ENCODE measurements around the gene ROBO3. TPM values are rescaled to one million over a fixed set of nuclear protein-coding genes. Genes with fewer than 3 reads are reported as not detected.

ROBO3 gene
- total and polyA plus RNA-seq, 9 donors, result 15.9 to 33.6 (median 25.9) TPM

- DNase-seq, result no peak
- Histone ChIP-seq H3K36me3 (ENCODE audit: control insufficient read depth, insufficient read depth, low read length) (peaks cover 19% of the 10 kb centered on the region), H3K4me1 (ENCODE audit: control insufficient read depth, insufficient read depth, low read length) (peaks cover 20% of the 10 kb centered on the region), H3K9me3 (replicated peaks; ENCODE audit: control insufficient read depth, low read depth, low read length) (no peaks in the 10 kb centered on the region), H3K4me3 (ENCODE audit: low read length) (no peak overlapping the region), H3K27ac (ENCODE audit: low read length) (no peak overlapping the region), H3K27me3 (ENCODE audit: control insufficient read depth, insufficient read depth, low read length) (no peaks in the 10 kb centered on the region)
- WGBS (ENCODE audit: insufficient coverage), result 67% methylated on average over 7 of the region's 11 CpGs
Observed at GRCh38 chr11:124882339-124883071, 17.3 kb downstream of the ROBO3 start.

- no peaks in the 10 kb centered on the region for H3K27me3 ChIP-seq (ENCODE audit: control insufficient read depth, insufficient read depth, low read length)
- no CpG with 5 or more reads among the region's 1 CpG for WGBS (ENCODE audit: insufficient coverage)
Observed at GRCh38 chr11:124884340-124884739, 19.1 kb downstream of the ROBO3 start.

GRCh38 chr11:124884869-124885479 is 19.7 kb downstream of the ROBO3 start:
- no peak for DNase-seq
- Histone ChIP-seq H3K36me3 (ENCODE audit: control insufficient read depth, insufficient read depth, low read length) (peaks cover 19% of the 10 kb centered on the region), H3K4me3 (ENCODE audit: low read length) (no peak overlapping the region), H3K27ac (ENCODE audit: low read length) (no peak overlapping the region), H3K9me3 (replicated peaks; ENCODE audit: control insufficient read depth, low read depth, low read length) (no peaks in the 10 kb centered on the region), H3K27me3 (ENCODE audit: control insufficient read depth, insufficient read depth, low read length) (no peaks in the 10 kb centered on the region), H3K4me1 (ENCODE audit: control insufficient read depth, insufficient read depth, low read length) (peaks cover 23% of the 10 kb centered on the region)
- 100% methylated on average over 1 of the region's 5 CpGs for WGBS (ENCODE audit: insufficient coverage)

More at GRCh38 chr11:124884340-124884739, 19.1 kb downstream of the ROBO3 start:
- no peak for DNase-seq
- Histone ChIP-seq H3K9me3 (replicated peaks; ENCODE audit: control insufficient read depth, low read depth, low read length) (no peaks in the 10 kb centered on the region), H3K27ac (ENCODE audit: low read length) (no peak overlapping the region), H3K4me3 (ENCODE audit: low read length) (no peak overlapping the region), H3K36me3 (ENCODE audit: control insufficient read depth, insufficient read depth, low read length) (peaks cover 19% of the 10 kb centered on the region), H3K4me1 (ENCODE audit: control insufficient read depth, insufficient read depth, low read length) (peaks cover 18% of the 10 kb centered on the region)

GRCh38 chr11:124886476-124886875 is 21.2 kb downstream of the ROBO3 start:
- 96% methylated on average over 5 of the region's 11 CpGs for WGBS (ENCODE audit: insufficient coverage)
- H3K9me3 ChIP-seq (replicated peaks; ENCODE audit: control insufficient read depth, low read depth, low read length), result no peaks in the 10 kb centered on the region
- DNase-seq, result no peak
- H3K27ac ChIP-seq (ENCODE audit: low read length), result no peak overlapping the region
- no peak overlapping the region for H3K4me3 ChIP-seq (ENCODE audit: low read length)
- H3K27me3 ChIP-seq (ENCODE audit: control insufficient read depth, insufficient read depth, low read length), result no peaks in the 10 kb centered on the region
- H3K36me3 ChIP-seq (ENCODE audit: control insufficient read depth, insufficient read depth, low read length), result peaks cover 17% of the 10 kb centered on the region
- peaks cover 33% of the 10 kb centered on the region for H3K4me1 ChIP-seq (ENCODE audit: control insufficient read depth, insufficient read depth, low read length)

GRCh38 chr11:124886978-124887666 is 21.9 kb downstream of the ROBO3 start:
- H3K9me3 ChIP-seq (replicated peaks; ENCODE audit: control insufficient read depth, low read depth, low read length), result no peaks in the 10 kb centered on the region
- H3K27ac ChIP-seq (ENCODE audit: low read length), result no peak overlapping the region
- no peak for DNase-seq
- no peak overlapping the region for H3K4me3 ChIP-seq (ENCODE audit: low read length)
- H3K4me1 ChIP-seq (ENCODE audit: control insufficient read depth, insufficient read depth, low read length), result peaks cover 38% of the 10 kb centered on the region
- WGBS (ENCODE audit: insufficient coverage), result 76% methylated on average over 5 of the region's 12 CpGs
- peaks cover 17% of the 10 kb centered on the region for H3K36me3 ChIP-seq (ENCODE audit: control insufficient read depth, insufficient read depth, low read length)
- no peaks in the 10 kb centered on the region for H3K27me3 ChIP-seq (ENCODE audit: control insufficient read depth, insufficient read depth, low read length)

- H3K4me3 ChIP-seq (ENCODE audit: low read length), result no peak overlapping the region
- peaks cover 39% of the 10 kb centered on the region for H3K4me1 ChIP-seq (ENCODE audit: control insufficient read depth, insufficient read depth, low read length)
- no peaks in the 10 kb centered on the region for H3K9me3 ChIP-seq (replicated peaks; ENCODE audit: control insufficient read depth, low read depth, low read length)
- peaks cover 17% of the 10 kb centered on the region for H3K36me3 ChIP-seq (ENCODE audit: control insufficient read depth, insufficient read depth, low read length)
- no peaks in the 10 kb centered on the region for H3K27me3 ChIP-seq (ENCODE audit: control insufficient read depth, insufficient read depth, low read length)
- WGBS (ENCODE audit: insufficient coverage), result no CpG with 5 or more reads among the region's 3 CpGs
- DNase-seq, result no peak
- no peak overlapping the region for H3K27ac ChIP-seq (ENCODE audit: low read length)
Observed at GRCh38 chr11:124887667-124888013, 22.4 kb downstream of the ROBO3 start.

- H3K36me3 ChIP-seq (ENCODE audit: control insufficient read depth, insufficient read depth, low read length), result peaks cover 18% of the 10 kb centered on the region
- peaks cover 2% of the 10 kb centered on the region for H3K27me3 ChIP-seq (ENCODE audit: control insufficient read depth, insufficient read depth, low read length)
- DNase-seq, result peak; percentile 44
- H3K4me3 ChIP-seq (ENCODE audit: low read length), result no peak overlapping the region
- no peak overlapping the region for H3K27ac ChIP-seq (ENCODE audit: low read length)
- H3K4me1 ChIP-seq (ENCODE audit: control insufficient read depth, insufficient read depth, low read length), result peaks cover 49% of the 10 kb centered on the region
- WGBS (ENCODE audit: insufficient coverage), result 60% methylated on average over 1 of the region's 2 CpGs
- H3K9me3 ChIP-seq (replicated peaks; ENCODE audit: control insufficient read depth, low read depth, low read length), result no peaks in the 10 kb centered on the region
Observed at GRCh38 chr11:124889191-124890091, 24.2 kb downstream of the ROBO3 start.

GRCh38 chr11:124890151-124890550 is 24.9 kb downstream of the ROBO3 start:
- H3K4me1 ChIP-seq (ENCODE audit: control insufficient read depth, insufficient read depth, low read length), result peaks cover 55% of the 10 kb centered on the region
- peaks cover 15% of the 10 kb centered on the region for H3K36me3 ChIP-seq (ENCODE audit: control insufficient read depth, insufficient read depth, low read length)
- peaks cover 2% of the 10 kb centered on the region for H3K27me3 ChIP-seq (ENCODE audit: control insufficient read depth, insufficient read depth, low read length)
- H3K4me3 ChIP-seq (ENCODE audit: low read length), result no peak overlapping the region
- no peaks in the 10 kb centered on the region for H3K9me3 ChIP-seq (replicated peaks; ENCODE audit: control insufficient read depth, low read depth, low read length)
- DNase-seq, result no peak
- no CpG with 5 or more reads among the region's 2 CpGs for WGBS (ENCODE audit: insufficient coverage)
- no peak overlapping the region for H3K27ac ChIP-seq (ENCODE audit: low read length)

GRCh38 chr11:124890683-124891372 is 25.6 kb downstream of the ROBO3 start:
- peak; percentile 9 for DNase-seq
- peaks cover 16% of the 10 kb centered on the region for H3K36me3 ChIP-seq (ENCODE audit: control insufficient read depth, insufficient read depth, low read length)
- WGBS (ENCODE audit: insufficient coverage), result 29% methylated on average over 7 of the region's 9 CpGs
- peaks cover 2% of the 10 kb centered on the region for H3K27me3 ChIP-seq (ENCODE audit: control insufficient read depth, insufficient read depth, low read length)
- H3K4me3 ChIP-seq (ENCODE audit: low read length), result no peak overlapping the region
- H3K9me3 ChIP-seq (replicated peaks; ENCODE audit: control insufficient read depth, low read depth, low read length), result no peaks in the 10 kb centered on the region
- no peak overlapping the region for H3K27ac ChIP-seq (ENCODE audit: low read length)
- peaks cover 62% of the 10 kb centered on the region for H3K4me1 ChIP-seq (ENCODE audit: control insufficient read depth, insufficient read depth, low read length)
